PC-3 (cell line): ENCODE data around the gene TANGO6. TPM values are rescaled to one million over a fixed set of nuclear protein-coding genes. Genes with fewer than 3 reads are reported as not detected.
"Not testable (repeated sequence)": the region's sequence is repeated elsewhere in the genome, so short reads cannot be mapped to it uniquely, and the experiment has no call there.

Experiments used
- ATAC-seq: fragments of 200-7000 bp; cut with Tn5 transposase; 2 replicates; pipeline ENCODE4 v1.9.1; 2020; ENCODE audit warnings: mild to moderate bottlenecking, moderate library complexity
- BruUV-seq: library from RNA; stranded (reverse); fragments of 400-500 nt; replicated peaks from 2 replicates; lab custom pipeline; 2021; lab: Mats Ljungman, UMichigan
- CTCF ChIA-PET: fragments of 300-600 bp; sonication (Branson Sonifier 250); formaldehyde crosslinking; loops from one replicate; lab custom pipeline; 2022; ENCODE audit warnings: antibody characterized with exemption; lab: Charles Lee
- POLR2A ChIA-PET: fragments of 300-600 bp; sonication (Branson Sonifier 250); formaldehyde crosslinking; loops from one replicate; lab custom pipeline; 2022; ENCODE audit warnings: antibody characterized with exemption; ENCODE audit not compliant: unreplicated experiment; lab: Charles Lee
- DNase-seq: peaks from one replicate; pipeline ENCODE4 v3.0.0-alpha.2; 2015
- H2AFZ ChIP-seq: fragments of 300-600 bp; sonication (generic); 2 replicates; pipeline ENCODE4 v1.6.0; 2016; ENCODE audit warnings: antibody characterized with exemption, low read length
- H3F3A ChIP-seq: fragments of 300-600 bp; sonication (generic); one replicate; pipeline ENCODE4 v1.6.0; 2017; ENCODE audit warnings: antibody characterized with exemption, low read length, control low read depth, mild to moderate bottlenecking; ENCODE audit not compliant: unreplicated experiment
- H3K27ac ChIP-seq: fragments of 300-600 bp; sonication (generic); 2 replicates; pipeline ENCODE4 v1.5.1; 2016; ENCODE audit warnings: mild to moderate bottlenecking, low read length
- H3K27me3 ChIP-seq: fragments of 300-600 bp; sonication (generic); 2 replicates; pipeline ENCODE4 v1.6.1; 2016; ENCODE audit warnings: low read length, mixed read lengths
- H3K36me3 ChIP-seq: fragments of 300-600 bp; sonication (generic); 2 replicates; pipeline ENCODE4 v1.6.1; 2016; ENCODE audit warnings: low read depth, mixed run types, low read length, mixed read lengths
- H3K4me1 ChIP-seq: fragments of 300-600 bp; sonication (generic); 2 replicates; pipeline ENCODE4 v1.5.1; 2016; ENCODE audit warnings: low read length; ENCODE audit not compliant: insufficient read depth
- H3K4me2 ChIP-seq: fragments of 300-600 bp; sonication (generic); 2 replicates; pipeline ENCODE4 v1.6.0; 2016; ENCODE audit warnings: low read length
- H3K4me3 ChIP-seq: fragments of 300-600 bp; sonication (generic); 2 replicates; pipeline ENCODE4 v1.5.1; 2016; ENCODE audit warnings: mild to moderate bottlenecking, low read length, mixed read lengths
- H3K79me2 ChIP-seq: fragments of 300-600 bp; sonication (generic); 2 replicates; pipeline ENCODE4 v1.6.1; 2017; ENCODE audit warnings: low read length, mixed read lengths
- H3K9ac ChIP-seq: fragments of 300-600 bp; sonication (generic); 2 replicates; pipeline ENCODE4 v1.6.0; 2016; ENCODE audit warnings: mild to moderate bottlenecking, low read length
- H3K9me2 ChIP-seq: fragments of 300-600 bp; sonication (generic); replicated peaks from 2 replicates; pipeline ENCODE4 v1.6.1; 2016; ENCODE audit warnings: mixed run types, low read length, mixed read lengths
- H3K9me3 ChIP-seq: fragments of 300-600 bp; sonication (generic); 2 replicates; pipeline ENCODE4 v1.6.1; 2016; ENCODE audit warnings: low read length, mixed read lengths
- H4K20me1 ChIP-seq: fragments of 300-600 bp; sonication (generic); 2 replicates; pipeline ENCODE4 v1.6.1; 2016; ENCODE audit warnings: low read length, mixed read lengths
- EZH2 ChIP-seq: fragments of 300-600 bp; sonication (generic); IDR thresholded peaks from one replicate; pipeline ENCODE4 v1.6.1; 2017; ENCODE audit warnings: antibody characterized with exemption, mild to moderate bottlenecking, low read length; ENCODE audit not compliant: unreplicated experiment
- EZH2phosphoT487 ChIP-seq: fragments of 300-600 bp; sonication (generic); IDR thresholded peaks from 2 replicates; pipeline ENCODE4 v1.6.1; 2018; ENCODE audit warnings: mild to moderate bottlenecking, antibody characterized with exemption, low read length, borderline replicate concordance
- intact Hi-C: fragments of 100-400 bp; cut with micrococcal nuclease; formaldehyde crosslinking; loops from 2 replicates; pipeline ENCODE4 v1.9.0; 2023
- total RNA-seq: library from RNA; depleted of rRNA; stranded (reverse); fragments of >200 nt; gene quantifications from 2 replicates; pipeline ENCODE4 v1.2.3, GENCODE V29; 2014
- TF ChIP-seq, protein P1 (sequence below): fragments of 300-600 bp; sonication (generic); conservative IDR thresholded peaks from 2 replicates; pipeline ENCODE4 v1.5.1; 2017; ENCODE audit warnings: antibody characterized with exemption, low read depth, mild to moderate bottlenecking, low read length

The TANGO6 gene
- total RNA-seq, 1 experiment from 2014 or later, result 9.4 TPM

DNA sequence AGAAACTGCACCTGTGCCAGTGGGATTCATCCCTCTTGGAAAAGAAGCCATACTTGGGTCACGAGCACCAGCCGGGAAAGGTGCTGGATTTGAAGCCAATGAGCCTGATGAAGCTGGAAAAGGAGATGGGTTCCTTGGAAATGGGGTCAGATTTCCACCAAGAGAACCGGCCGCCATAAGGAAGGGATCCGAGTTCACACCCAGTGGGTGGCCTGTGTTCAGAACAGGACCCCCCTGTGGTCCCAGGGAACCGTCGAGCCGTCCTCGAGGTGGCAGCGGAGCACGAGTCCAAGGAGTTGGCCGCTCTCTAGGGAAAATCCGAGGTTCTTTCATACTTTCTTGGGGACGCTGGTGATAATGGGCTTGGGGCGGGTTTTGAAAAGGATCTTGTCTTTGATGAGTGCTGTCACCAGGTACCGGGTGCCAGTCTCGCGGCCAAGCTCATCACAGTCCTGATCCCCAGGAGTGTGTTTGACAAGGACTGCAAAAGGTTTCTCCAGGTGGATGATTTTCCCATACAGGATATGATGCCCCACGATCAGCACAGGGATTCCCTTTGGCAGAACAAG is 276.8 kb downstream of the TANGO6 start:
- H4K20me1 ChIP-seq, result no peaks in the 10 kb centered on the region

DNA sequence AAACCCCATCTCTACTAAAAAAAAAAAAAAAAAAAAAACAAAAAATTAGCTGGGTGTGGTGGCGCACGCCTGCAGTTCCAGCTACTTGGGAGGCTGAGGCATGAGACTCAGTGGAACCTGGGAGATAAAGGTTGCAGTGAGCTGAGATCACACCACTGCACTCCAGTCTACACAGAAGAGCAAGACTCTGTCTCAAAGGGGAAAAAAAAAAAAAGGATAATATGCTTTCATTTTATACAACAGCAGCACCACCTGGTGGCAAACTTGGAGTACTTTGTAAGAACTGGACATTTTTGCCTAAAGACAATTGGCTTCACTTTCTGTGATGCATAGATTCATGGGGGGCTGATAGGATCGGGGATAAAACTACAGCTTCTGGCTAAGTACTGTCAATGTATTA is 280.6 kb downstream of the TANGO6 start:
- peaks cover 6% of the 10 kb centered on the region; the same call in 1 of the 2 replicates for H3K36me3 ChIP-seq
- TF ChIP-seq, protein P1, sequence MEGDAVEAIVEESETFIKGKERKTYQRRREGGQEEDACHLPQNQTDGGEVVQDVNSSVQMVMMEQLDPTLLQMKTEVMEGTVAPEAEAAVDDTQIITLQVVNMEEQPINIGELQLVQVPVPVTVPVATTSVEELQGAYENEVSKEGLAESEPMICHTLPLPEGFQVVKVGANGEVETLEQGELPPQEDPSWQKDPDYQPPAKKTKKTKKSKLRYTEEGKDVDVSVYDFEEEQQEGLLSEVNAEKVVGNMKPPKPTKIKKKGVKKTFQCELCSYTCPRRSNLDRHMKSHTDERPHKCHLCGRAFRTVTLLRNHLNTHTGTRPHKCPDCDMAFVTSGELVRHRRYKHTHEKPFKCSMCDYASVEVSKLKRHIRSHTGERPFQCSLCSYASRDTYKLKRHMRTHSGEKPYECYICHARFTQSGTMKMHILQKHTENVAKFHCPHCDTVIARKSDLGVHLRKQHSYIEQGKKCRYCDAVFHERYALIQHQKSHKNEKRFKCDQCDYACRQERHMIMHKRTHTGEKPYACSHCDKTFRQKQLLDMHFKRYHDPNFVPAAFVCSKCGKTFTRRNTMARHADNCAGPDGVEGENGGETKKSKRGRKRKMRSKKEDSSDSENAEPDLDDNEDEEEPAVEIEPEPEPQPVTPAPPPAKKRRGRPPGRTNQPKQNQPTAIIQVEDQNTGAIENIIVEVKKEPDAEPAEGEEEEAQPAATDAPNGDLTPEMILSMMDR, result peak; percentile 72
- TF ChIP-seq EZH2phosphoT487 (no peak), EZH2 (no peak)
- no peaks in the 10 kb centered on the region for H3K9me2 ChIP-seq
- no TSS peak for BruUV-seq
- H3K27ac ChIP-seq, result no peak overlapping the region
- H3K9ac ChIP-seq, result no peak overlapping the region
- H3K79me2 ChIP-seq, result peaks cover 39% of the 10 kb centered on the region
- no peak overlapping the region for H2AFZ ChIP-seq
- no peaks in the 10 kb centered on the region for H3F3A ChIP-seq
- DNase-seq, result peak; percentile 73
- POLR2A ChIA-PET, result no interaction called here
- no peaks in the 10 kb centered on the region for H3K27me3 ChIP-seq
- intact Hi-C loops, result loop anchor here (1.0 to 5.0 kb wide), 2 partner anchors 222 to 277 kb away; no protein-coding TSS in a partner anchor
- no peaks in the 10 kb centered on the region for H3K4me1 ChIP-seq
- CTCF ChIA-PET, result interaction anchor here (0.6 to 1.8 kb wide), 3 partner anchors 49 to 434 kb away, joined by 5 to 7 read pairs (median 6); no protein-coding TSS in a partner anchor
- H3K9me3 ChIP-seq, result no peaks in the 10 kb centered on the region
- no peak overlapping the region for H3K4me3 ChIP-seq
- ATAC-seq, result peak; percentile 14; the same call in 1 of the 2 replicates
- no peaks in the 10 kb centered on the region for H4K20me1 ChIP-seq
- no peak overlapping the region for H3K4me2 ChIP-seq

More for the DNA sequence above, 276.8 kb downstream of the TANGO6 start:
- ChIA-PET CTCF (no interaction called here), POLR2A (no interaction called here)
- Histone ChIP-seq H3K9ac (no peak overlapping the region), H3K4me3 (no peak overlapping the region), H2AFZ (no peak overlapping the region), H3K27ac (no peak overlapping the region), H3F3A (peaks cover 10% of the 10 kb centered on the region), H3K4me2 (no peak overlapping the region), H3K27me3 (no peaks in the 10 kb centered on the region), H3K4me1 (no peaks in the 10 kb centered on the region), H3K36me3 (peaks cover 13% of the 10 kb centered on the region), H3K9me2 (no peaks in the 10 kb centered on the region), H3K79me2 (peaks cover 13% of the 10 kb centered on the region; the same call in 1 of the 2 replicates), H3K9me3 (no peaks in the 10 kb centered on the region)
- TF ChIP-seq EZH2, result no peak
- TF ChIP-seq, protein P1, result no peak
- TF ChIP-seq EZH2phosphoT487, result no peak
- BruUV-seq, result TSS peak; percentile 36
- intact Hi-C loops, result loop anchor here (5.0 kb wide), 1 partner anchor 273 kb away; no protein-coding TSS in a partner anchor
- ATAC-seq (no peak), DNase-seq (no peak)

DNA sequence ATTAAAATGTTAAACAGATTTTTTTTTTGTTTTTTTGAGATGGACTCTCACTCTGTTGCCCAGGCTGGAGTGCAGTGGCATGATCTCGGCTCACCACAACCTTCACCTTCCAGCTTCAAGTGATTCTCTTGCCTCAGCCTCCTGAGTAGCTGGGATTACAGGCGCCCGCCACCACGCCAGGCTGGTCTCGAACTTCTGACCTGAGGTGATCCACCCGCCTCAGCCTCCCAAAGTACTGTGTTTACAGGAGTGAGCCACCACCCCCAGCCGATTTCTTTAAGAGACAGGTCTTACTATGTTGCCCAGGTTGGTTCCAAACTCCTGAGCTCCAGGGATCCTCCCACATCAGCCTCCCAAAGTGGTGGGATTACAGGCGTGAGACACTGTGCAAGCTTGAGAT is 281.1 kb downstream of the TANGO6 start:
- intact Hi-C loops, result loop anchor here (1.0 to 5.0 kb wide), 2 partner anchors 222 to 277 kb away; no protein-coding TSS in a partner anchor
- CTCF ChIA-PET, result interaction anchor here (0.5 to 1.8 kb wide), 2 partner anchors 222 to 277 kb away, joined by 3 to 6 read pairs; no protein-coding TSS in a partner anchor
- POLR2A ChIA-PET, ATAC-seq, H3K27me3 ChIP-seq, H3F3A ChIP-seq, H3K9ac ChIP-seq, H4K20me1 ChIP-seq, H3K27ac ChIP-seq, H2AFZ ChIP-seq, H3K4me2 ChIP-seq, H3K9me2 ChIP-seq, H3K4me3 ChIP-seq, H3K36me3 ChIP-seq, DNase-seq, H3K4me1 ChIP-seq, H3K9me3 ChIP-seq, BruUV-seq: not testable (repeated sequence)
- peaks cover 43% of the 10 kb centered on the region for H3K79me2 ChIP-seq

DNA sequence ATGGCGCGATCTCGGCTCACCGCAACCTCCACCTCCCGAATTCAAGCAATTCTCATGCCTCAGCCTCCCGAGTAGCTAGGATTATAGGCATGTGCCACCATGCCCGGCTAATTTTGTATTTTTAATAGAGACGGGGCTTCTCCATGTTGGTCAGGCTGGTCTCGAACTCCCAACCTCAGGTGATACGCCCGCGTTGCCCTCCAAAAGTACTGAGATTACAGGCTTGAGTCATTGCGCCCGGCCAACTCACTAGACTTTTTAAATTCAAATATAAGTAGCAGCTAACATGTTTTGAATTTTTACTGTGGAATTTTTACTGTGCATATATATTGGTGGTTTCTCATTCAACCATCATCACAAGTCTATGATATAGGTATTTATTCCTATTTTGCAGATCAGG is 281.6 kb downstream of the TANGO6 start:
- H3K27me3 ChIP-seq, POLR2A ChIA-PET, H3F3A ChIP-seq, H3K9me2 ChIP-seq, H3K36me3 ChIP-seq, ATAC-seq, H3K4me1 ChIP-seq, H3K4me3 ChIP-seq, H3K27ac ChIP-seq, H3K9me3 ChIP-seq, H4K20me1 ChIP-seq, BruUV-seq, H3K4me2 ChIP-seq, DNase-seq, H3K9ac ChIP-seq, H2AFZ ChIP-seq: not testable (repeated sequence)
- CTCF ChIA-PET, result interaction anchor here (0.5 kb wide), 1 partner anchor 278 kb away, joined by 3 read pairs; no protein-coding TSS in a partner anchor
- peaks cover 49% of the 10 kb centered on the region for H3K79me2 ChIP-seq
- intact Hi-C loops, result loop anchor here (1.0 to 5.0 kb wide), 2 partner anchors 223 to 278 kb away; no protein-coding TSS in a partner anchor
